ENCODE data around the gene DDX6. TPM values are rescaled to one million over a fixed set of nuclear protein-coding genes. Genes with fewer than 3 reads are reported as not detected.

The DDX6 gene
- polyA plus RNA-seq, 1 of the 3 experiments (the other 2 are of a cell fraction), result 7.9 TPM

GRCh38 chr11:118778898-118779297, 12.1 kb downstream of the DDX6 start:
- DNase-seq, result no peak
- POLR2A ChIA-PET, result no interaction called here
- Histone ChIP-seq H3K79me2 (ENCODE audit: insufficient read depth) (peaks cover 100% of the 10 kb centered on the region), H3K4me2 (no peak overlapping the region), H3K9me3 (no peaks in the 10 kb centered on the region), H3K9ac (no peak overlapping the region), H3K27ac (ENCODE audit: low read depth in 2 of 2, low read length in 1 of 2) (no peak overlapping the region), H3K36me3 (replicated peaks in 1 of 2; ENCODE audit: control insufficient read depth in 1 of 2, insufficient read depth in 2 of 2, low read length in 1 of 2) (peaks cover 64 to 90% of the 10 kb centered on the region in 2 experiments), H3F3A (replicated peaks; ENCODE audit: insufficient read depth) (peaks cover 18% of the 10 kb centered on the region), H3K4me3 (ENCODE audit: low read depth in 2 of 2, low read length in 1 of 2) (no peak overlapping the region), H3K9me2 (no peaks in the 10 kb centered on the region), H2AFZ (ENCODE audit: low read depth) (no peak overlapping the region), H3K4me1 (ENCODE audit: control insufficient read depth in 1 of 2, insufficient read depth in 2 of 2, low read depth in 1 of 2, low read length in 1 of 2) (no peaks in the 10 kb centered on the region), H4K20me1 (ENCODE audit: insufficient read depth) (peaks cover 96% of the 10 kb centered on the region), H3K27me3 (ENCODE audit: insufficient read depth) (no peaks in the 10 kb centered on the region)
- CTCF ChIA-PET, result no interaction called here
- TF ChIP-seq SMC3 (IDR thresholded peaks at IDR 0.05; ENCODE audit: low read depth, low read length) (no peak), MXI1 (IDR thresholded peaks at IDR 0.05; ENCODE audit: low read depth, low read length) (no peak), FOXJ3 (CRISPR knock-in tag; IDR thresholded peaks at IDR 0.05) (no peak), EP300 (IDR thresholded peaks at IDR 0.05; ENCODE audit: borderline replicate concordance in 1 of 2, low read depth in 1 of 2, low read length in 1 of 2) (no peak), MEF2A (IDR thresholded peaks at IDR 0.05; ENCODE audit: borderline replicate concordance, low read depth) (no peak), RAD21 (IDR thresholded peaks at IDR 0.05; ENCODE audit: low read length) (no peak), CTCF (IDR thresholded peaks at IDR 0.05) (no peak), RFX5 (IDR thresholded peaks at IDR 0.05; ENCODE audit: low read length) (no peak), EZH2phosphoT487 (IDR thresholded peaks at IDR 0.05; ENCODE audit: borderline replicate concordance, low read depth) (no peak), TCF12 (IDR thresholded peaks at IDR 0.05) (no peak), GABPA (IDR thresholded peaks at IDR 0.05; ENCODE audit: low read depth) (no peak)
- TF ChIP-seq, protein P1, sequence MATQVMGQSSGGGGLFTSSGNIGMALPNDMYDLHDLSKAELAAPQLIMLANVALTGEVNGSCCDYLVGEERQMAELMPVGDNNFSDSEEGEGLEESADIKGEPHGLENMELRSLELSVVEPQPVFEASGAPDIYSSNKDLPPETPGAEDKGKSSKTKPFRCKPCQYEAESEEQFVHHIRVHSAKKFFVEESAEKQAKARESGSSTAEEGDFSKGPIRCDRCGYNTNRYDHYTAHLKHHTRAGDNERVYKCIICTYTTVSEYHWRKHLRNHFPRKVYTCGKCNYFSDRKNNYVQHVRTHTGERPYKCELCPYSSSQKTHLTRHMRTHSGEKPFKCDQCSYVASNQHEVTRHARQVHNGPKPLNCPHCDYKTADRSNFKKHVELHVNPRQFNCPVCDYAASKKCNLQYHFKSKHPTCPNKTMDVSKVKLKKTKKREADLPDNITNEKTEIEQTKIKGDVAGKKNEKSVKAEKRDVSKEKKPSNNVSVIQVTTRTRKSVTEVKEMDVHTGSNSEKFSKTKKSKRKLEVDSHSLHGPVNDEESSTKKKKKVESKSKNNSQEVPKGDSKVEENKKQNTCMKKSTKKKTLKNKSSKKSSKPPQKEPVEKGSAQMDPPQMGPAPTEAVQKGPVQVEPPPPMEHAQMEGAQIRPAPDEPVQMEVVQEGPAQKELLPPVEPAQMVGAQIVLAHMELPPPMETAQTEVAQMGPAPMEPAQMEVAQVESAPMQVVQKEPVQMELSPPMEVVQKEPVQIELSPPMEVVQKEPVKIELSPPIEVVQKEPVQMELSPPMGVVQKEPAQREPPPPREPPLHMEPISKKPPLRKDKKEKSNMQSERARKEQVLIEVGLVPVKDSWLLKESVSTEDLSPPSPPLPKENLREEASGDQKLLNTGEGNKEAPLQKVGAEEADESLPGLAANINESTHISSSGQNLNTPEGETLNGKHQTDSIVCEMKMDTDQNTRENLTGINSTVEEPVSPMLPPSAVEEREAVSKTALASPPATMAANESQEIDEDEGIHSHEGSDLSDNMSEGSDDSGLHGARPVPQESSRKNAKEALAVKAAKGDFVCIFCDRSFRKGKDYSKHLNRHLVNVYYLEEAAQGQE (IDR thresholded peaks at IDR 0.05; ENCODE audit: low read depth, low read length), result no peak
- 95% methylated on average over 5 of the region's 5 CpGs for WGBS (ENCODE audit: low lambda C conversion rate)

DNA sequence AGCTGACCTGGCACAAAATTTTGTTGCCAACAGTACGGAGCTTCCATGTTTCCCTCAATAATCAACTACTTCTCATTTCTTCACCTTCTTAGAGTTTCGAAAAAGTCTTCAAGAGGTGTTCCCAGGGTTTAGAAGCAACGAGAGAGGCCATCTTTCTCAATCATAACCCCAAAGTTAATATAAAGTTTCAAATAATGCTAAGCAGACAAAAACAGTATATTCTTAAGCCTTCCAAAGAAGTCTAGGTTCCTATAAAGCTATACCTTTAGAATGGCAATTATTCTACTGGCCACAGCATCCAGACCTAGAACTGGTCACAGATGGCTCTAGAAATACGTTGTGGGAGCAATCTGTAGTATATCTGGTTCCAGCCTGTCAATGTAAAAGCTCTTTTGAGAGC, 16.9 kb downstream of the DDX6 start:
- Histone ChIP-seq H3K9me2 (no peaks in the 10 kb centered on the region), H3K4me1 (ENCODE audit: control insufficient read depth in 1 of 2, insufficient read depth in 2 of 2, low read depth in 1 of 2, low read length in 1 of 2) (peaks cover 2 to 9% of the 10 kb centered on the region in 2 experiments; a peak in 2 of 4 replicates), H3F3A (replicated peaks; ENCODE audit: insufficient read depth) (peaks cover 24% of the 10 kb centered on the region), H3K27ac (ENCODE audit: low read depth in 2 of 2, low read length in 1 of 2) (no peak overlapping the region), H3K36me3 (replicated peaks in 1 of 2; ENCODE audit: control insufficient read depth in 1 of 2, insufficient read depth in 2 of 2, low read length in 1 of 2) (peaks cover 67 to 80% of the 10 kb centered on the region in 2 experiments), H3K4me3 (ENCODE audit: low read depth in 2 of 2, low read length in 1 of 2) (no peak overlapping the region), H3K4me2 (no peak overlapping the region), H3K9me3 (no peaks in the 10 kb centered on the region), H3K27me3 (ENCODE audit: insufficient read depth) (no peaks in the 10 kb centered on the region), H3K9ac (no peak overlapping the region), H3K79me2 (ENCODE audit: insufficient read depth) (peaks cover 100% of the 10 kb centered on the region), H2AFZ (ENCODE audit: low read depth) (no peak overlapping the region), H4K20me1 (ENCODE audit: insufficient read depth) (peaks cover 99% of the 10 kb centered on the region)
- 95% methylated on average over 4 of the region's 4 CpGs for WGBS (ENCODE audit: low lambda C conversion rate)
- DNase-seq, result no peak
- no peak for TF ChIP-seq TCF12 (IDR thresholded peaks at IDR 0.05)
- no peak for TF ChIP-seq RFX5 (IDR thresholded peaks at IDR 0.05; ENCODE audit: low read length)
- TF ChIP-seq, protein P2, sequence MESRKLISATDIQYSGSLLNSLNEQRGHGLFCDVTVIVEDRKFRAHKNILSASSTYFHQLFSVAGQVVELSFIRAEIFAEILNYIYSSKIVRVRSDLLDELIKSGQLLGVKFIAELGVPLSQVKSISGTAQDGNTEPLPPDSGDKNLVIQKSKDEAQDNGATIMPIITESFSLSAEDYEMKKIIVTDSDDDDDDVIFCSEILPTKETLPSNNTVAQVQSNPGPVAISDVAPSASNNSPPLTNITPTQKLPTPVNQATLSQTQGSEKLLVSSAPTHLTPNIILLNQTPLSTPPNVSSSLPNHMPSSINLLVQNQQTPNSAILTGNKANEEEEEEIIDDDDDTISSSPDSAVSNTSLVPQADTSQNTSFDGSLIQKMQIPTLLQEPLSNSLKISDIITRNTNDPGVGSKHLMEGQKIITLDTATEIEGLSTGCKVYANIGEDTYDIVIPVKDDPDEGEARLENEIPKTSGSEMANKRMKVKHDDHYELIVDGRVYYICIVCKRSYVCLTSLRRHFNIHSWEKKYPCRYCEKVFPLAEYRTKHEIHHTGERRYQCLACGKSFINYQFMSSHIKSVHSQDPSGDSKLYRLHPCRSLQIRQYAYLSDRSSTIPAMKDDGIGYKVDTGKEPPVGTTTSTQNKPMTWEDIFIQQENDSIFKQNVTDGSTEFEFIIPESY (IDR thresholded peaks at IDR 0.05; ENCODE audit: borderline replicate concordance, low read depth), result no peak
- no peak for TF ChIP-seq TAF1 (IDR thresholded peaks at IDR 0.05; ENCODE audit: borderline replicate concordance, low read depth, low read length)
- no peak for TF ChIP-seq SIN3A (IDR thresholded peaks at IDR 0.05; ENCODE audit: borderline replicate concordance, low read depth, low read length)
- no peak for TF ChIP-seq CHD2 (IDR thresholded peaks at IDR 0.05; ENCODE audit: low read length, partially characterized antibody)
- no peak for TF ChIP-seq SMC3 (IDR thresholded peaks at IDR 0.05; ENCODE audit: low read depth, low read length)
- TF ChIP-seq RXRA (IDR thresholded peaks at IDR 0.05; ENCODE audit: borderline replicate concordance, low read depth), result no peak
- no peak for TF ChIP-seq RAD21 (IDR thresholded peaks at IDR 0.05; ENCODE audit: low read length)
- TF ChIP-seq POLR2AphosphoS5 (IDR thresholded peaks at IDR 0.05; ENCODE audit: low read depth, low read length), result no peak
- TF ChIP-seq FOSL2 (IDR thresholded peaks at IDR 0.05; ENCODE audit: borderline replicate concordance, low read depth), result no peak
- TF ChIP-seq NFIC (IDR thresholded peaks at IDR 0.05; ENCODE audit: borderline replicate concordance), result no peak
- POLR2A ChIA-PET, result no interaction called here
- CTCF ChIA-PET, result interaction anchor here (0.8 to 1.8 kb wide), 3 partner anchors 14 to 84 kb away, joined by 3 to 5 read pairs (median 3); partner anchors contain the start of gene DDX6
